ENCODE results near the gene GULP1.
"Not testable (repeated sequence)": the region's sequence is repeated elsewhere in the genome, so short reads cannot be mapped to it uniquely, and the experiment has no call there.

GULP1 gene

DNA sequence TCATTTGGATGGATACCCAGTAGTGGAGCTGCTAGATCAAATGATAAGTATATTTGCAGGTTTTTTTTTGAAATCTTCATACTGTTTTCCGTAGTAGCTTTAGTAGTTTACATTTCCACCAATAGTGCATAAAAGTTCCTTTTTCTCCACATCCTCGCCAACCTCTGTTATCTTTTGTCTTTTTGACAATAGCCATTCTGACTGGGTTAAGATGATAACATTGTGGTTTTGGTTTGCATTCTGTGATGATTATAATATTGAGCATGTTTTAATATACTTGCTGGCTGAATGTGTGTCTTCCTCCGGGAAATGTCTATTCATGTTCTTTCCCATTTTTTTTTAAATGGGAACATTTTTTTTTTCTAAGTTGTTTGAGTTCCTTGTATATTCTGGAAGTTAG lies 260.0 kb downstream of the GULP1 start:
- no peak overlapping the region for H3K27ac ChIP-seq
- CTCF ChIA-PET = no interaction called here
- POLR2A ChIA-PET (ENCODE audit: low non-redundant PET) = no interaction called here
- TF ChIP-seq, protein P1, sequence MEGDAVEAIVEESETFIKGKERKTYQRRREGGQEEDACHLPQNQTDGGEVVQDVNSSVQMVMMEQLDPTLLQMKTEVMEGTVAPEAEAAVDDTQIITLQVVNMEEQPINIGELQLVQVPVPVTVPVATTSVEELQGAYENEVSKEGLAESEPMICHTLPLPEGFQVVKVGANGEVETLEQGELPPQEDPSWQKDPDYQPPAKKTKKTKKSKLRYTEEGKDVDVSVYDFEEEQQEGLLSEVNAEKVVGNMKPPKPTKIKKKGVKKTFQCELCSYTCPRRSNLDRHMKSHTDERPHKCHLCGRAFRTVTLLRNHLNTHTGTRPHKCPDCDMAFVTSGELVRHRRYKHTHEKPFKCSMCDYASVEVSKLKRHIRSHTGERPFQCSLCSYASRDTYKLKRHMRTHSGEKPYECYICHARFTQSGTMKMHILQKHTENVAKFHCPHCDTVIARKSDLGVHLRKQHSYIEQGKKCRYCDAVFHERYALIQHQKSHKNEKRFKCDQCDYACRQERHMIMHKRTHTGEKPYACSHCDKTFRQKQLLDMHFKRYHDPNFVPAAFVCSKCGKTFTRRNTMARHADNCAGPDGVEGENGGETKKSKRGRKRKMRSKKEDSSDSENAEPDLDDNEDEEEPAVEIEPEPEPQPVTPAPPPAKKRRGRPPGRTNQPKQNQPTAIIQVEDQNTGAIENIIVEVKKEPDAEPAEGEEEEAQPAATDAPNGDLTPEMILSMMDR (conservative IDR thresholded peaks at IDR 0.05; ENCODE audit: low read depth) = no peak
- no peak for DNase-seq (ENCODE audit: low spot score)

DNA sequence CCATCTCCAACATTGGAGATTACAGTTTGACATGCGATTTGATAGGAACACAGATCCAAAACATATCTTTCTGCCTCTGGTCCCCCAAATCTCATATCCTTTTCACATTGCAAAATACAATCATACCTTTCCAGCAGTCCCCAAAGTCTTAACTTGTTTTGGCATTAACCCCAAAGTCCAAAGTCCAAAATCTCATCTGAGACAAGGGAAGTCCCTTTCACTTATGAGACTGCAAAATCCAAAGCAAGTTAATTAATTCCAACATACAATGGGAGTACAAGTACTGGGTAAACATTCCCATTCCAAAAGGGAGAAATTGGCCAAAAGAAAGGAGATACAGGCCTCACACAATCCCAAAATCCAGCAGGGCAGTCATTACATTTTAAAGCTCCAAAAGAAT lies 265.4 kb downstream of the GULP1 start:
- no peak overlapping the region for H3K27ac ChIP-seq
- TF ChIP-seq, protein P1 (conservative IDR thresholded peaks at IDR 0.05; ENCODE audit: low read depth) = no peak
- no peak for DNase-seq (ENCODE audit: low spot score)
- CTCF ChIA-PET = interaction anchor here (0.7 kb wide), 1 partner anchor 1248 kb away, joined by 5 read pairs; no protein-coding TSS in a partner anchor
- POLR2A ChIA-PET (ENCODE audit: low non-redundant PET) = no interaction called here

DNA sequence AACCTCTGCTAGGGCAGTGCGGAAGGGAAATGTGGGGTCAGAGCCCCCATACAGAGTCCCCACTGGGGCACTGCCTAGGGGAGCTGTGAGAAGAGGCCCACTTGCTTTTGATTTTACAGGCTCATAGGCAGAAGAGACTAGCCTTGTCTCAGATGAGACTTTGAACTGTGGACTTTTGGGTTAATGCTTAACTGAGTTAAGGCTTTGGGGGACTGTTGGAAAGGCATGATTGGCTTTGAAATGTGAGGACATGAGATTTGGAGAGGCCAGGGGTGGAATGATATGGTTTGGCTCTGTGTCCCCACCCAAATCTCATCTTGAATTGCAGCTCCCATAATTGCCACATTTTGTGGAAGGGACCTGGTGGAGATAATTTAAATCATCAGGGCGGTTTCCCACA lies 267.8 kb downstream of the GULP1 start:
- CTCF ChIA-PET; POLR2A ChIA-PET (ENCODE audit: low non-redundant PET): not testable (repeated sequence)

DNA sequence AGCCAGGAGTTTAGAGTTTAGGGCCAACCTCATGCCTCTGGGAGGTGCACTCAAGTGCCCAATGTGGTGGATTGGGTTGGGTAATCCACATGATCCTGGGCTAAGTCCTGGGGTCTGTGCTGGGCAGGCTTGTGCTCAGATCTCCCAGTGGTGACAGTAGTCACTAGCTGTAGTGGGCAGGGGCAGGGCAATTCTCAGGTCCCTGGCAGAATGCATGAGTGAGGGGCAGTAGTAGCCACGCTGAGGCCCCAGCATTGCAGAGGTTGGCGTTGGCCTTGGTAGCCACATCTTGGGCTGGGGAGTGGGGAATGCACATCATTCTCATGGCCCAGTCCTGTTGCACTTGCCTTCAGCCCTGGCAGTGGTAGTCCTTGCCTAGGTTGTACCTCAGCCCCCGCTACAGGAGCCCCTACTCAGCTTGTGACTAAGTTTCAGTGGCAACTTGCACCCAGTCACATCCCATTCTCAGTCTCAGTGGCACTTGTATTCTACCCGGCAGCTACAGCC lies 269.9 kb downstream of the GULP1 start:
- CTCF ChIA-PET = no interaction called here
- POLR2A ChIA-PET (ENCODE audit: low non-redundant PET) = no interaction called here
- TF ChIP-seq, protein P1 (conservative IDR thresholded peaks at IDR 0.05; ENCODE audit: low read depth) = no peak
- no peak overlapping the region for H3K27ac ChIP-seq
- no peak for DNase-seq (ENCODE audit: low spot score)

More for the DNA sequence above, 267.8 kb downstream of the GULP1 start:
- H3K27ac ChIP-seq; DNase-seq (ENCODE audit: low spot score): not testable (repeated sequence)

DNA sequence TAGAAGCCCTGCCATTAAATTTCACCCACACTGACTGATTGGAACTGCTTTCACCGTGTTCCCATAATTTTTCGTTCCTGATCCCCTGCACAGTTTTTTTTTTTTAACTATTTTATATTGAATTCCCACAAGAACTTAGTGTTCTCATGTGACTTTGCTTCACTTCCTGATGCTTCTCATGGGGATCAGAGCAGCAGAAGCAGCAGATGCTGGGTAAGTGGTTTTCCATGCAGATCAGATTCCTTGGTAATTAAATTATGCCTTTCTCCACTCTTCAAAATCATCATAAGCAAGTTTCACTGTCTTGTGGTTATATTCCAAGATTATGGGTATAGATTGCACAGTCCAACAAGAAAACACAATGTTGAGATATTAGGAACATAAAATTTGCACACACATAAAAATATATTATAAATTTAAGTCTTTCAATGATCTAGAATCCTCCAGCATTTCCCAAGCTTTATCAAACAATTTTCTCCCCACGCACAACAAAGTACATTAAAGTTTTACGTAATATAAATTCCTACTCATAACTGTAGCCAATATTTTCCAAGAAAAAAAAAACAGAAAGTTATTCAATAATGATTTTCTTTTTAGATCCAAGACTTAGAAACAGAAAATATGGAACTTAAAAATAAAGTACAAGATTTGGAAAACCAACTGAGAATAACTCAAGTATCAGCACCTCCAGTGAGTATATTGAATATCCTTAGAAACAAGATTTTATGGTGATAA lies 277.9 kb downstream of the GULP1 start:
- ChIA-PET CTCF (no interaction called here), POLR2A (ENCODE audit: low non-redundant PET) (no interaction called here)
- TF ChIP-seq, protein P1 (conservative IDR thresholded peaks at IDR 0.05; ENCODE audit: low read depth) = no peak
- no peak overlapping the region for H3K27ac ChIP-seq
- DNase-seq (ENCODE audit: low spot score) = no peak

DNA sequence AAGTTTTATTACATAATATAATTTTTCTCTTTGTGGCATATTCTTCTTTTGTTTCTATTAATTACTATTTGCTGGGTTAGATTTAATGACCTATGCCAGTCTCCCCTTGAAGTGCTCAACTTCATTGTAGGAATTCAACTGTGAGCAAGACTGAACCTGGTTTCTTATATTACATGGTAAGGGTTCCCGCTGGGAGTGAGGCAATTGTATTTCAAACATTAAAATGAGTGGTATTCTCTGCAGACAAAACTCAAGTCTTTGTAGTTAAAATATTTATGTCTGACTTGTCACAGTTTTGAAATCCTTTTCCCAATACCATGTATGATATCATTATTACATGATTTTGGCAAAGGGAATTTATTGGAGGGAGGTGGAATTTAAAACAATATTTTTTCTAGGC lies 278.7 kb downstream of the GULP1 start:
- POLR2A ChIA-PET (ENCODE audit: low non-redundant PET) = no interaction called here
- CTCF ChIA-PET = no interaction called here
- no peak for DNase-seq (ENCODE audit: low spot score)
- TF ChIP-seq, protein P1 (conservative IDR thresholded peaks at IDR 0.05; ENCODE audit: low read depth) = no peak
- no peak overlapping the region for H3K27ac ChIP-seq

DNA sequence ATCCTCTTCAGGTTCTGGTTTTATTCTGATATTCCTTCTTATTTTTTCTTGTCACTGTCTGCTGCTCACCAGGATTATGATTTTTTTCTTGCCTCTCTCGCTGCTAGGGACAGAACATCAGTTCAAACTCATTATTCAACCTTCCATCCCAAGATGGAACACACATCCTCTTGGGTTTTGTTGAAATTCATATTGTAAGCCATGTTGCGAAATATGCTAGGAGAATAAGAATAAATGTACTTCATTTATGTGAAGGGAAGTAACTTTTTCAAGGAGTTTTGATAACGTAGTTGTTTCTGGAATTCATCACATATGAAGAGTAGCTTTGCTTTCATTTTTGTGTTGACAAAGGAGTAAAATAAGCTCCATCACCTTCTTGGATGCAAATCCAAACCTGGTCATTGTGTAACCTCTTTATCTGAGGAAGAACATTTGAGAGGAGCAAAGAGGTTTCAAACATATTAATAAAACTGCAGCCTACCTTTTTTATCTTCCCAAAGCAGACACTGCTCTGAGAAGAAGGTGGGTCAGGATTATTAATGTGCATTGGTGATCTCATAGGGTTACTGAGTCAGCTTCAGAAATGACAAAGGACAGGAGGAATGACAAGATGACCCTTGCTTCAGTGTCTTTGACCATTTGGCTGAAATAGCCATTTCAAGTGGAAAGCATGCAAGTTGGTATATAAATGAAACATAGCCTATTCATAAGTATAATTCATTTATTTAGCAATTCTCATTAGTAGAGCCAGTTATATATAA lies 280.0 kb downstream of the GULP1 start:
- no peak for DNase-seq (ENCODE audit: low spot score)
- CTCF ChIA-PET = interaction anchor here (0.7 kb wide), 1 partner anchor 965 kb away, joined by 3 read pairs; no protein-coding TSS in a partner anchor
- POLR2A ChIA-PET (ENCODE audit: low non-redundant PET) = no interaction called here
- TF ChIP-seq, protein P1 (conservative IDR thresholded peaks at IDR 0.05; ENCODE audit: low read depth) = no peak
- no peak overlapping the region for H3K27ac ChIP-seq

Data from RWPE1 (cell line).